A204.1 (cell line): Measurements from ENCODE around the gene NCKAP5.
"Not testable (repeated sequence)": the region's sequence is repeated elsewhere in the genome, so short reads cannot be mapped to it uniquely, and the experiment has no call there.

Experiments
- FAIRE-seq: peaks from 2 replicates; lab custom pipeline; 2012; peaks lifted over from hg19 to GRCh38; lab: Jason Lieb, UNC

Gene NCKAP5

GRCh38 chr2:133497270-133497893, 70.9 kb downstream of the NCKAP5 start:
- no peak for FAIRE-seq

GRCh38 chr2:133496501-133497269, 71.6 kb downstream of the NCKAP5 start:
- FAIRE-seq = no peak

- FAIRE-seq = no peak
Measured at GRCh38 chr2:133495226-133495625, 73.0 kb downstream of the NCKAP5 start.

GRCh38 chr2:133492719-133493380, 75.4 kb downstream of the NCKAP5 start:
- no peak for FAIRE-seq

GRCh38 chr2:133490411-133490980, 77.8 kb downstream of the NCKAP5 start:
- FAIRE-seq = no peak

- no peak for FAIRE-seq
Measured at GRCh38 chr2:133489641-133490410, 78.4 kb downstream of the NCKAP5 start.

- no peak for FAIRE-seq
Measured at GRCh38 chr2:133489146-133489545, 79.1 kb downstream of the NCKAP5 start.

GRCh38 chr2:133486771-133487191, 81.5 kb downstream of the NCKAP5 start:
- FAIRE-seq = no peak

GRCh38 chr2:133485868-133486267, 82.4 kb downstream of the NCKAP5 start:
- FAIRE-seq = no peak

GRCh38 chr2:133484784-133485183, 83.5 kb downstream of the NCKAP5 start:
- no peak for FAIRE-seq

- no peak for FAIRE-seq
Measured at GRCh38 chr2:133484106-133484505, 84.2 kb downstream of the NCKAP5 start.

- no peak for FAIRE-seq
Measured at GRCh38 chr2:133483181-133483580, 85.1 kb downstream of the NCKAP5 start.

GRCh38 chr2:133480707-133481429, 87.4 kb downstream of the NCKAP5 start:
- FAIRE-seq = no peak

GRCh38 chr2:133477616-133477990, 90.7 kb downstream of the NCKAP5 start:
- no peak for FAIRE-seq

- no peak for FAIRE-seq
Measured at GRCh38 chr2:133476931-133477615, 91.2 kb downstream of the NCKAP5 start.

GRCh38 chr2:133476286-133476685, 92.0 kb downstream of the NCKAP5 start:
- FAIRE-seq = no peak

GRCh38 chr2:133475610-133476009, 92.7 kb downstream of the NCKAP5 start:
- no peak for FAIRE-seq

- FAIRE-seq = not testable (repeated sequence)
Measured at GRCh38 chr2:133470446-133470845, 97.8 kb downstream of the NCKAP5 start.

GRCh38 chr2:133462811-133463210, 105.5 kb downstream of the NCKAP5 start:
- FAIRE-seq = no peak

GRCh38 chr2:133461484-133461883, 106.8 kb downstream of the NCKAP5 start:
- no peak for FAIRE-seq

- no peak for FAIRE-seq
Measured at GRCh38 chr2:133459590-133459989, 108.7 kb downstream of the NCKAP5 start.
